Endothelial cell of umbilical vein (primary cell): ENCODE measurements around the gene BBLN.

Experiments
- CTCF ChIP-seq, 2 donors: IDR thresholded peaks; 1 replicate in 1 of 2; 2 replicates in 1 of 2; pipeline ENCODE4 v1.5.1; 2011; ENCODE audit warnings: low read length in 2 of 2, mild to moderate bottlenecking in 2 of 2, moderate library complexity in 2 of 2, control low read depth in 1 of 2, inconsistent platforms in 1 of 2, low read depth in 1 of 2; ENCODE audit not compliant: insufficient read depth in 1 of 2; ENCODE audit errors: extremely low read depth in 1 of 2
- EZH2 ChIP-seq: IDR thresholded peaks from 2 replicates; pipeline ENCODE4 v1.6.1; 2012; ENCODE audit warnings: borderline replicate concordance, low read depth, mild to moderate bottlenecking, moderate library complexity, low read length, inconsistent platforms; ENCODE audit not compliant: severe bottlenecking
- FOS ChIP-seq: IDR thresholded peaks from 2 replicates; pipeline ENCODE4 v1.6.1; 2011; ENCODE audit warnings: mild to moderate bottlenecking, low read length, moderate library complexity, borderline replicate concordance; ENCODE audit not compliant: insufficient read depth
- GATA2 ChIP-seq: IDR thresholded peaks from 2 replicates; pipeline ENCODE4 v1.7.0; 2011; ENCODE audit warnings: low read depth, mild to moderate bottlenecking, moderate library complexity, mixed read lengths, low read length; ENCODE audit not compliant: insufficient read length, insufficient read depth
- JUN ChIP-seq: IDR thresholded peaks from 2 replicates; pipeline ENCODE4 v1.6.1; 2011; ENCODE audit warnings: borderline replicate concordance, low read depth; ENCODE audit not compliant: insufficient read length, insufficient read depth
- MAX ChIP-seq: IDR thresholded peaks from 2 replicates; pipeline ENCODE4 v1.6.1; 2011; ENCODE audit not compliant: insufficient read depth, insufficient read length
- MYC ChIP-seq: IDR thresholded peaks from one replicate; pipeline ENCODE4 v1.6.1; 2011; ENCODE audit warnings: mild to moderate bottlenecking, low read depth, low read length
- POLR2A ChIP-seq: IDR thresholded peaks from 2 replicates; pipeline ENCODE4 v1.6.1; 2012; ENCODE audit warnings: low read depth, mild to moderate bottlenecking, control low read depth, low read length
- POLR2AphosphoS5 ChIP-seq: IDR thresholded peaks from 2 replicates; pipeline ENCODE4 v1.6.1; 2012; ENCODE audit warnings: low read depth, mild to moderate bottlenecking, control low read depth, low read length, moderate library complexity; ENCODE audit not compliant: insufficient read depth

GRCh38 chr9:128180447-128180846 lies 20.4 kb downstream of the BBLN start:
- no peak for TF ChIP-seq POLR2AphosphoS5
- TF ChIP-seq CTCF (IDR thresholded peaks at IDR 0.05; ENCODE audit: extremely low read depth in 1 of 2, insufficient read depth in 1 of 2, low read depth in 1 of 2, low read length in 2 of 2) = no peak
- TF ChIP-seq GATA2 = no peak
- no peak for TF ChIP-seq EZH2
- TF ChIP-seq POLR2A = no peak
- no peak for TF ChIP-seq MAX
- no peak for TF ChIP-seq JUN
- no peak for TF ChIP-seq MYC
- TF ChIP-seq FOS = no peak
